ENCODE data around the gene TROAP. TPM values are rescaled to one million over a fixed set of nuclear protein-coding genes. Genes with fewer than 3 reads are reported as not detected.

TROAP gene
- total and polyA plus RNA-seq, 9 of the 15 experiments (the other 6 are each of a cell fraction or from before 2014, with no cell fraction given) = 46.4 to 171 (median 59.8) TPM

- TF ChIP-seq BRD4 (IDR thresholded peaks at IDR 0.05) (no peak), ZNF395 (CRISPR knock-in tag; IDR thresholded peaks at IDR 0.05) (no peak), FOSL1 (tag; conservative IDR thresholded peaks at IDR 0.05) (no peak), HSF4 (CRISPR knock-in tag; IDR thresholded peaks at IDR 0.05; ENCODE audit: borderline replicate concordance) (no peak), MBD2 (IDR thresholded peaks at IDR 0.05; ENCODE audit: borderline replicate concordance, low read depth) (no peak), PPARD (CRISPR knock-in tag; IDR thresholded peaks at IDR 0.05) (no peak), ZNF551 (CRISPR knock-in tag; IDR thresholded peaks at IDR 0.05) (no peak), ZNF77 (CRISPR knock-in tag; IDR thresholded peaks at IDR 0.05) (no peak), SIN3A (IDR thresholded peaks at IDR 0.05; ENCODE audit: borderline replicate concordance in 2 of 2, control insufficient read depth in 1 of 2, low read depth in 2 of 2, low read length in 2 of 2) (no peak), ZNF668 (CRISPR knock-in tag; IDR thresholded peaks at IDR 0.05) (no peak), ZNF740 (CRISPR knock-in tag; IDR thresholded peaks at IDR 0.05) (0 out of 2 replicates have a peak, but pooled peaks have one; percentile 26), ZNF740 (tag; IDR thresholded peaks at IDR 0.05) (no peak), SIN3B (IDR thresholded peaks at IDR 0.05; ENCODE audit: low read depth) (peak; percentile 54; the same call in 1 of the 2 replicates), MBD1 (CRISPR knock-in tag; IDR thresholded peaks at IDR 0.05) (no peak), MEF2A (IDR thresholded peaks at IDR 0.05; ENCODE audit: control insufficient read depth, low read depth, low read length) (no peak), HCFC1 (IDR thresholded peaks at IDR 0.05; ENCODE audit: low read depth, low read length) (no peak), ATF1 (CRISPR knock-in tag; IDR thresholded peaks at IDR 0.05) (no peak; the same call in 1 of the 2 replicates), ATF1 (tag; IDR thresholded peaks at IDR 0.05) (peak; percentile 57; the same call in 1 of the 2 replicates), CBFB (CRISPR knock-in tag; IDR thresholded peaks at IDR 0.05) (no peak)
- TF ChIP-seq, protein P1, sequence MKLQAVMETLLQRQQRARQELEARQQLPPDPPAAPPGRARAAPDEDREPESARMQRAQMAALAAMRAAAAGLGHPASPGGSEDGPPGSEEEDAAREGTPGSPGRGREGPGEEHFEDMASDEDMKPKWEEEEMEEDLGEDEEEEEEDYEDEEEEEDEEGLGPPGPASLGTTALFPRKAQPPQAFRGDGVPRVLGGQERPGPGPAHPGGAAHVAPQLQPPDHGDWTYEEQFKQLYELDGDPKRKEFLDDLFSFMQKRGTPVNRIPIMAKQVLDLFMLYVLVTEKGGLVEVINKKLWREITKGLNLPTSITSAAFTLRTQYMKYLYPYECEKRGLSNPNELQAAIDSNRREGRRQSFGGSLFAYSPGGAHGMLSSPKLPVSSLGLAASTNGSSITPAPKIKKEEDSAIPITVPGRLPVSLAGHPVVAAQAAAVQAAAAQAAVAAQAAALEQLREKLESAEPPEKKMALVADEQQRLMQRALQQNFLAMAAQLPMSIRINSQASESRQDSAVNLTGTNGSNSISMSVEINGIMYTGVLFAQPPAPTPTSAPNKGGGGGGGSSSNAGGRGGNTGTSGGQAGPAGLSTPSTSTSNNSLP (IDR thresholded peaks at IDR 0.05; ENCODE audit: borderline replicate concordance, low read depth, low read length) = no peak
- TF ChIP-seq, protein P2, sequence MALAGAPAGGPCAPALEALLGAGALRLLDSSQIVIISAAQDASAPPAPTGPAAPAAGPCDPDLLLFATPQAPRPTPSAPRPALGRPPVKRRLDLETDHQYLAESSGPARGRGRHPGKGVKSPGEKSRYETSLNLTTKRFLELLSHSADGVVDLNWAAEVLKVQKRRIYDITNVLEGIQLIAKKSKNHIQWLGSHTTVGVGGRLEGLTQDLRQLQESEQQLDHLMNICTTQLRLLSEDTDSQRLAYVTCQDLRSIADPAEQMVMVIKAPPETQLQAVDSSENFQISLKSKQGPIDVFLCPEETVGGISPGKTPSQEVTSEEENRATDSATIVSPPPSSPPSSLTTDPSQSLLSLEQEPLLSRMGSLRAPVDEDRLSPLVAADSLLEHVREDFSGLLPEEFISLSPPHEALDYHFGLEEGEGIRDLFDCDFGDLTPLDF (CRISPR knock-in tag; IDR thresholded peaks at IDR 0.05) = peak; percentile 68; the same call in 1 of the 2 replicates
Observed at GRCh38 chr12:49342066-49342913, 19.2 kb downstream of the TROAP start (continued).

Measured in K562 (cell line).